Aortic smooth muscle cell (primary cell): ENCODE data around the gene OTOP1. TPM values are rescaled to one million over a fixed set of nuclear protein-coding genes. Genes with fewer than 3 reads are reported as not detected.

Experiments used
- total RNA-seq: library from RNA; depleted of rRNA; stranded (reverse); fragments of >200 nt; gene quantifications from 2 replicates; pipeline ENCODE4 v1.2.3, GENCODE V29; 2014

OTOP1 gene
- total RNA-seq = not detected in 2 replicates

GRCh38 chr4:4226606-4227438, at the start of gene OTOP1:
Gene OTOP1 (minus strand): TSS chr4:4226929. CDS start chr4:4226864, 65 bp downstream.

GRCh38 chr4:4248029-4248884, 21.5 kb upstream of the OTOP1 start, which contains the start of gene TMEM128:
Gene TMEM128 (minus strand): TSS chr4:4248223. CDS start chr4:4248202, 21 bp downstream.

Other genes starting within 250 kb of the OTOP1 start
- gene TMEM128, start 21.3 kb upstream of the OTOP1 start, total RNA-seq = 20.0 and 30.0 TPM in 2 replicates
- 6.8 and 11.0 TPM in 2 replicates for gene LYAR, start 63.2 kb upstream of the OTOP1 start, total RNA-seq
- 2.6 and 2.9 TPM in 2 replicates for gene ZBTB49, start 63.3 kb upstream of the OTOP1 start, total RNA-seq
- gene NSG1, start 160.2 kb upstream of the OTOP1 start, total RNA-seq = 0.06 and 0.26 TPM in 2 replicates